Muscle of back (tissue), 11 donors: ENCODE measurements around the gene HGS. TPM values are rescaled to one million over a fixed set of nuclear protein-coding genes. Genes with fewer than 3 reads are reported as not detected.
"Not testable (repeated sequence)": the region's sequence is repeated elsewhere in the genome, so short reads cannot be mapped to it uniquely, and the experiment has no call there.

Experiments used
- DNase-seq, 3 donors: peaks; one replicate each; pipeline versions ENCODE4 v3.0.0 to v3.0.0-alpha.2; 2013
- polyA plus RNA-seq, 10 donors: library from polyadenylated mRNA; unstranded; fragments of 120-200 nt; gene quantifications; one replicate each; pipeline ENCODE4 v1.2.1, GENCODE V29; 2013; ENCODE audit not compliant: insufficient read length in 10 of 10

HGS gene
- polyA plus RNA-seq, 10 donors = 41.5 to 61.6 (median 46.8) TPM

- no peak for DNase-seq
Observed at GRCh38 chr17:81717049-81717765, 33.4 kb downstream of the HGS start.

DNA sequence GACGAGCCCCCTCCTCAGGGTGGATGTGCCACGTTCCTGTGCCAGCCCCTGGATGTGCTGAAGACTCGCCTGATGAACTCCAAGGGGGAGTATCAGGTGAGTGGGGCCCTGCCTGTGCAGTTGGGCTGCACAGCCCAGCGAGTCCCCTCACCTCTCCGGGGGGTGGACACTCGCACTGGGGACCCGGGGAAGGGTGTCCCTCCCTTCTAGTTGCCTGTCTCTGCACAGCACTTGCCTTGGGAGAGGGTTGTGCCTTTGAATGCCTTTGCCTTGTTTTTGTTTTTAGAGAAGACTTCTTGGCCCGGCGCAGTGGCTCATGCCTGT is 33.9 kb downstream of the HGS start:
- DNase-seq = no peak

DNA sequence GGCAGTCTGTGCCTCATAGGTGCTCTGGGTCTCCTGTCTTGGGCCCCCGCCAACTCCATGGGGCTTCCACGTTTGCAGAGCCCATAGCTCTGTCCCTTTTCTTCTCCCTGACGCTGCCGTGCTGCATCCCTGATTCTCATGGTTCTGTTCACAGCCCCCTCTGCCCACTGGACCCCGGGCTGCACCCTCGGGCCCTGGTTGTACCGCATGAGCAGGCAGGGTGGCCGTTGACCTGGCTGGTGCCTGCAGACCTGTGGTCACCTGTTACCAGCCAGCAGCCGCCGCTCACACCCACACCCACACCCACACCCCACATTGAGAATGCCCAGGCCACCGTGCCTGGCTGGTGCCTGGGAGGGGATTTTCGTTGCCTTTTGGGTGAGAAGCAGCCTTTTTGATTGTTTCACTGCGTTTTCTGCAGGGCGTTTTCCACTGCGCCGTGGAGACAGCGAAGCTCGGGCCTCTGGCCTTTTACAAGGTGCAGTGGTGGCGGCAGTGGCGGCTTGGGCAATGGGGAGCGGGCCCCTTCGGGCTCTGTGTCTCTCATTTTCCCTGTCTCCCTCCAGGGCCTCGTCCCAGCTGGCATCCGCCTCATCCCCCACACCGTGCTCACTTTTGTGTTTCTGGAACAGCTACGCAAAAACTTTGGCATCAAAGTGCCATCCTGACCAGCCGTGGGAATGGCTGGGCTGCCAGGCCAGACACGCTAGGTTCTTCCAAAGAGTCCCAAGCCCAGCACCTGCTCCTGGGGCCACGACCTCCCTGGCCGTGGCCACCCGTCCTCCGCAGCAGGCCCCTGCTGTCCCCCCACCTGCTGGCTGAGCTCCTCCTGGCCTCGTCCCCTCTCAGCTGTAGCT is 35.8 kb downstream of the HGS start:
- DNase-seq = no peak

DNA sequence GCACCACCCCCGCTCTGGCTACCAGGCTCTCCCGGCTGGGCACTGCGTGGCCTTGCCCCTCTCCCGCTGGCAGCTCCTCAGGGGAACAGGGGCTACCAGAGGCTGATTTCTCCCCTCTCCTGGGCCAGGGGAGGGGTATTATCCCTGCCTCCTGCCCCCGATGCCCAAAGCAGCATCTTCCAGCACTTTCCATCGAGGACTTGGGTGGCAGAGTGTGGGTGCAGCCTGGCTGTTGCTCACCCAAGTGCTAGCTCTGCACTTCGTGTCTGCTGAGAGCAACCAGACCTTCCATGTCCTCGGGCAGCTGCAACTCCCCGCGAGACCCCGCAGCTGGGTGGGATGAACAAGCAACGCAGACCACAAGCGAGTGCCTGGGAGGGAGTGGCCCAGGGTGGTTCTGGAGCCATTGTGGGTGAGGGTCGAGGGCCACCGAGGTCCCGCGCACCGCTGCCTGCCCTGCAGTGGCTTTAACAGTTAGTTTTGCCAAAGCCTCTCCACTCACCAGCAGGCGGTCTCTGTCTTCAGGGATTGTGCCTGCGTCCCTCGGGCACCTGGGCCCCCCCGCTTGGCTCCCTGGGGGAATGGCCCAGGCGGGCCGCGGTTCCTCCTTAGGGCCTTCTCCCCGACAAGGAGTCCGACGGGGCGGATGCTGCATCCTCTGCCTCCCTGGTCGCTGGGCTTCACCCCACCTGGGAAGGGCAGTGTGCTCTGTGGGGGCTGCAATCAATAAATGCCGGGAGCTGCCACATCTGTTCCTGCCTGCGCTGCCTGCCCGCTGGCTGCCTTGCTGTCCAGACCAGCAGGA is 36.7 kb downstream of the HGS start:
- no peak for DNase-seq

- no peak for DNase-seq
Observed at GRCh38 chr17:81722184-81723120, 38.6 kb downstream of the HGS start.

DNA sequence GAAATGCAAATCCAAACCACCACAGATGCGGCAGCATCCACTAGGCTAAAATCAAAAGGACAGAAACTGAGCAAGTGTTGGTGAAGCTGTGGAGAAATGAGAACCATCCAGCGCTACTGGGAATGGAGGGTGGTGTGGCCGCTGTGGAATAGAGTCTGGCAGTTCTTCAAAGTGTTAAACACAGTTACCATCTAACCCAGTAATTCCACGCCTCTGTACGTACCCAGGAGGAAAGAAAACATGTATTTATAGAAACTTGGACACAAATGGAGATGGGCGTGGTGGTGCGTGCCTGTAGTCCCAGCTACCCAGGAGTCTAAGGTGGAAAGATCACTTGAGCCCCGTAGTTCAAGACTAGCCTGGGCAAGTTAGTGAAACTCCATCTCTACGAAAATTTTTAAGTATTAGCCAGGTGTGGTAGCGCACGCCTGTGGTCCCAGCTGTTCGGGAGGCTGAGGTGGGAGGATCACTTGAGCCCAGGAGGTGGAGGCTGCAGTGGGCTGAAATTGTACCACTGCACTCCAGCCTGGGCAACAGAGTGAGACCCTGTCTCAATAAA is 39.9 kb downstream of the HGS start:
- DNase-seq = no peak

GRCh38 chr17:81725439-81725838 is 41.6 kb downstream of the HGS start:
- no peak for DNase-seq

DNA sequence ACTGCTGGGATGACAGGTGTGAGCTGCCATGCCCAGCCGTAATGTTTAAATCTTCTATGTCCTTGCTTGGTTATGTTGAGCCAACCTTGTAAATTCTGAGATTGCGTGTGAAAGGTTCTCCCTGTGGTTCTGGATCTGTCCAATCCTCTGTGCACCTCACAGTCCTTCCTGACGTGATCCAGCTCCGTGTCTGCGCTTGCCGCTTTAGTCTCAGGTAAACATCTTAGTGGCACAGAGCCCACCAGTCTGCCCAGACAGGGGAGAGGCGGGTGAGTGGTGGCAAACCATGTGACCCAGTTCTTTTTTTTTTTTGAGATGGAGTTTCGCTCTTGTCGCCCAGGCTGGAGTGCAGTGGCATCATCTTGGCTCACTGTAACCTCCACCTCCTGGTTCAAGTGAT is 42.2 kb downstream of the HGS start:
- no peak for DNase-seq

- no peak for DNase-seq
Observed at GRCh38 chr17:81727324-81728031, 43.7 kb downstream of the HGS start.

GRCh38 chr17:81733507-81734404 is 49.9 kb downstream of the HGS start:
- peak; percentile 48 to 81 (median 68) for DNase-seq

GRCh38 chr17:81734405-81735263 is 50.8 kb downstream of the HGS start:
- no peak for DNase-seq

GRCh38 chr17:81735264-81736102 is 51.7 kb downstream of the HGS start:
- DNase-seq = no peak

DNA sequence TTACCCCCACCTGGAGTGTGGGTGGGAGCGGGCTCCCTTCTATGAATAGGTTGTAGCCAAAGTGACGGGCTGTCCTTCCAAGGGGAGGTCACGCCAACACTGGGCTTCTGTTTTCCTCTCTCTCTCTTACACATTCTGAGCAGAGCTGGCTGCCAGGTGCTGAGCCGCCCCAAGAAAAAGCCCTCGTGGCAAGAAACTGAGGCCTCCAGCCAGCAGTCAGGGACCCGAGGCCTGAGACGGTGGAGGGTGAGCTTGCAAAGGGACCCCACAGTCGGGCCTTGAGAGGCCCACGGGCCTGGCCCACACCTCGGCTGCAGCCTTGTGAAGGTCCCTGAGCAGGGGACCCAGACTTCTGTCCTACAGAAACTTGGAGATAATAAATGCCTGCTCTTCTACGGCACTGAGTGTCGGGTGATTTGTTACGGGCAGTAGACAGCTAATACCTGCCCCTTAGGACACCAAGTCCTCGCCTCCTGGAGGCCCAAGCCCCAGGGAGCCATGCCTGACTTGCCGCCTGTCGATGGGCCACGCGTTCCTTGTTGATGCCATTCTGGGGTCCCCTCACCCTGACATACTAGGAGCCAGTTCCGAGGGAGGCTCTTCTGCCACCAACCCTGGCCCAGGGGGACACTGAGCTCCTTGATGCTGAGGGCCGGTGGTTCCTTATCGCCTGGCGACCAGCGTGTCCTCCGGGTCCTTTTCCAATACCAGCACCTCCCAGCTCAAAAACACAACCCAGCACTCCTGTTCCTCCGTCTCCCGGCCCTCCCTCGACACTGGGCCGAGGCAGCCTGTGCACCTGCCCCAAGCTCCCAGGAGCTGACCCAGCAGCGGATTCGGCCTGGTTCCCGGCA is 54.4 kb downstream of the HGS start:
- no peak for DNase-seq

DNA sequence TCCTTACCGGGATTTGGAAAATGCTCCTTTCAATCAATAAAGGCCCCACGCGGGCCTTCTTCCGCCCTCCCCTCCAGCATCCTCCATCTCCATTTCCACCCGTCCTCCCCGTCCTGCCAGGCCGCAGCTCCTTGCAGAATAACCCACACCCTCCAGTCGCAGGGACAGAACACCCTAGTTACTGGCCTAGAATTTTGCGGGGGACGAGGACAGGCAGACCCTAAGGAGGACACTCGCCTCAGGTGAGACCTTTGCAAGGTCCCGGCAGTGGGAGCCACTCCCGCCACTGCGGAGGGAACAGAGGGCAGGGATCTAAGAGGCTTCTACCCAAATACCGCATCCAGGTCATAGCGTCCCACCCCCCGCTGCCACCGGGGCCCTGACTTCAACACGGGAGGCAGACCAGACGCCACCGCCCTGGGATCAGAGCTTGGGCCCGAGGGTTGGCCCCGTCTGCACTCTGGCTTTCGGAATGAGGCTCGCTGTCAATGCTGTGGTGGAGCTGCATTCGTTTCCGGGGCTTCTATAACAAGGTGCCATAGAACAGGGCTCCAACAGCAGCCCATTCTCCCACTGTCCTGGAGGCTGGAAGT is 55.1 kb downstream of the HGS start:
- no peak for DNase-seq

DNA sequence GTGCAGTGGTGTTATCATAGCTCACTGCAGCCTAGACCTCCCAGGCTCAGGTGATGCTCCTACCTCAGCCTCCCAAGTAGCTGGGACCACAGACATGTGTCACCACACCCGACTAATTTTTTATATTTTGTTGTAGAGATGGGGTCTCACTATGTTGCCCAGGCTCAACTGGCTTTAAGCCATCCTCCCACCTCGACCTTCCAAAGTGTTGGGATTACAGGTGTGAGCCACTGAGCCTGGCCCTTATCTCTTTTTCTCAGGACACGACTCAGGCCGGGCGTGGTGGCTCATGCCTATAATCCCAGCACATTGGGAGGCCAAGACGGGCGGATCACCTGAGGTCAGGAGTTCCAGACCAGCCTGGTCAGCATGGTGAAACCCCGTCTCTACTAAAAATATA is 55.8 kb downstream of the HGS start:
- not testable (repeated sequence) for DNase-seq

- no peak for DNase-seq
Observed at GRCh38 chr17:81740395-81740961, 56.7 kb downstream of the HGS start.
